ENCODE data around the gene MCRS1. TPM values are rescaled to one million over a fixed set of nuclear protein-coding genes. Genes with fewer than 3 reads are reported as not detected.

MCRS1 gene
- total RNA-seq, 1 donor from 2014 or later: 65.6 TPM

GRCh38 chr12:49560695-49561094 is 7.2 kb downstream of the MCRS1 start:
- Mint-ChIP-seq H3K36me3 (peaks cover 34% of the 10 kb centered on the region), H3K4me3 (no peak overlapping the region), H3K9me3 (no peaks in the 10 kb centered on the region), H3K27me3 (ENCODE audit: low read depth) (no peaks in the 10 kb centered on the region), H3K27ac (no peak overlapping the region), H3K4me1 (no peaks in the 10 kb centered on the region)
- no peak for DNase-seq (ENCODE audit: low spot score in 2 of 2, unreplicated experiment in 2 of 2)
- TF ChIP-seq, protein P1, sequence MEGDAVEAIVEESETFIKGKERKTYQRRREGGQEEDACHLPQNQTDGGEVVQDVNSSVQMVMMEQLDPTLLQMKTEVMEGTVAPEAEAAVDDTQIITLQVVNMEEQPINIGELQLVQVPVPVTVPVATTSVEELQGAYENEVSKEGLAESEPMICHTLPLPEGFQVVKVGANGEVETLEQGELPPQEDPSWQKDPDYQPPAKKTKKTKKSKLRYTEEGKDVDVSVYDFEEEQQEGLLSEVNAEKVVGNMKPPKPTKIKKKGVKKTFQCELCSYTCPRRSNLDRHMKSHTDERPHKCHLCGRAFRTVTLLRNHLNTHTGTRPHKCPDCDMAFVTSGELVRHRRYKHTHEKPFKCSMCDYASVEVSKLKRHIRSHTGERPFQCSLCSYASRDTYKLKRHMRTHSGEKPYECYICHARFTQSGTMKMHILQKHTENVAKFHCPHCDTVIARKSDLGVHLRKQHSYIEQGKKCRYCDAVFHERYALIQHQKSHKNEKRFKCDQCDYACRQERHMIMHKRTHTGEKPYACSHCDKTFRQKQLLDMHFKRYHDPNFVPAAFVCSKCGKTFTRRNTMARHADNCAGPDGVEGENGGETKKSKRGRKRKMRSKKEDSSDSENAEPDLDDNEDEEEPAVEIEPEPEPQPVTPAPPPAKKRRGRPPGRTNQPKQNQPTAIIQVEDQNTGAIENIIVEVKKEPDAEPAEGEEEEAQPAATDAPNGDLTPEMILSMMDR (IDR thresholded peaks at IDR 0.05; ENCODE audit: unreplicated experiment): no peak

GRCh38 chr12:49559011-49559675 is 8.8 kb downstream of the MCRS1 start:
- Mint-ChIP-seq H3K27me3 (ENCODE audit: low read depth) (no peaks in the 10 kb centered on the region), H3K9me3 (no peaks in the 10 kb centered on the region), H3K4me3 (no peak overlapping the region), H3K27ac (no peak overlapping the region), H3K36me3 (peaks cover 29% of the 10 kb centered on the region), H3K4me1 (no peaks in the 10 kb centered on the region)
- DNase-seq (ENCODE audit: low spot score in 2 of 2, unreplicated experiment in 2 of 2): no peak
- TF ChIP-seq, protein P1 (IDR thresholded peaks at IDR 0.05; ENCODE audit: unreplicated experiment): no peak

GRCh38 chr12:49558526-49558925 is 9.4 kb downstream of the MCRS1 start:
- Mint-ChIP-seq H3K27ac (no peak overlapping the region), H3K9me3 (no peaks in the 10 kb centered on the region), H3K27me3 (ENCODE audit: low read depth) (no peaks in the 10 kb centered on the region), H3K4me1 (no peaks in the 10 kb centered on the region), H3K4me3 (no peak overlapping the region), H3K36me3 (peaks cover 28% of the 10 kb centered on the region)
- TF ChIP-seq, protein P1 (IDR thresholded peaks at IDR 0.05; ENCODE audit: unreplicated experiment): no peak
- DNase-seq (ENCODE audit: low spot score in 2 of 2, unreplicated experiment in 2 of 2): no peak

DNA sequence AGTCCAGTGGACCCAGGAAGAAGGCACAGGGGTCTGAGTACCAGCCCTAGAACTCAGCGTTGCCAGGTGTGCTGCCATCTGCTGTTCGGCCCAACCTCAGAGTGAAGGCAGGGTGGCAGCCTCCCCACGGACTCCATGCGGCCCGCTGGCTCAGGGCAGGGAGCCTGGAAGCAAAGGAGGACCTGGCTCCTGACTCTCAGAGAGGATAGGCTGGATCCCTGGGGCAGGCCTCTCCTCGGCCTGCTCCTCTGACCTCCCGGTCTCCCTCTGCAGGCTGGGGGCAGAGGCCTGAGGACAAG is 10.1 kb downstream of the MCRS1 start:
- H3K27me3 Mint-ChIP-seq (ENCODE audit: low read depth): no peaks in the 10 kb centered on the region
- DNase-seq (ENCODE audit: low spot score in 2 of 2, unreplicated experiment in 2 of 2): no peak
- TF ChIP-seq, protein P1 (IDR thresholded peaks at IDR 0.05; ENCODE audit: unreplicated experiment): no peak
- peaks cover 28% of the 10 kb centered on the region for H3K36me3 Mint-ChIP-seq
- no peaks in the 10 kb centered on the region for H3K9me3 Mint-ChIP-seq
- H3K27ac Mint-ChIP-seq: no peak overlapping the region
- no peak overlapping the region for H3K4me3 Mint-ChIP-seq
- H3K4me1 Mint-ChIP-seq: no peaks in the 10 kb centered on the region

- TF ChIP-seq, protein P1 (IDR thresholded peaks at IDR 0.05; ENCODE audit: unreplicated experiment): no peak
- no peak for DNase-seq (ENCODE audit: low spot score in 2 of 2, unreplicated experiment in 2 of 2)
- Mint-ChIP-seq H3K36me3 (peaks cover 25% of the 10 kb centered on the region), H3K27ac (no peak overlapping the region), H3K4me3 (no peak overlapping the region), H3K4me1 (no peaks in the 10 kb centered on the region), H3K27me3 (ENCODE audit: low read depth) (no peaks in the 10 kb centered on the region), H3K9me3 (no peaks in the 10 kb centered on the region)
Observed at GRCh38 chr12:49557187-49557916, 10.6 kb downstream of the MCRS1 start.

All from mesothelial cell of epicardium (in vitro differentiated cells).